ENCODE results near the gene RARRES2.
A peak's percentile ranks its signal among the peaks of the same experiment; 100 is the strongest.

Gene RARRES2

DNA sequence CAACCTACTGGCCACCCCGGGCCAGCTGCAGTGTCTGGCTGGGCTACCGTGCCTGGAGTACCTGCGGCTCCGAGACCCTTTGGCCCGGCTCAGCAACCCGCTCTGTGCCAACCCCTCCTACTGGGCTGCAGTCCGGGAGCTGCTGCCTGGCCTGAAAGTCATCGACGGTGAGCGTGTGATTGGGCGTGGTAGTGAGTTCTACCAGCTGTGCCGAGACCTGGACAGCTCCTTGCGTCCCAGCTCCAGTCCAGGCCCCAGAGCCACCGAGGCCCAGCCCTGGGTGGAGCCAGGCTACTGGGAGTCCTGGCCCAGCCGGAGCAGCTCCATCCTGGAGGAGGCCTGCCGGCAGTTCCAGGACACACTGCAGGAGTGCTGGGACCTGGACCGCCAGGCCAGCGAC lies 4.2 kb downstream of the RARRES2 start:
- FAIRE-seq (no peak), DNase-seq (ENCODE audit: insufficient read length, low spot score) (no peak)
- TF ChIP-seq SPI1 (IDR thresholded peaks at IDR 0.05; ENCODE audit: low read depth, low read length), result no peak
- no peak for TF ChIP-seq PAX5 (IDR thresholded peaks at IDR 0.05; ENCODE audit: insufficient read depth, low read length, severe bottlenecking)
- TF ChIP-seq TAF1 (IDR thresholded peaks at IDR 0.05; ENCODE audit: low read depth, low read length), result no peak
- TF ChIP-seq POU2F2 (IDR thresholded peaks at IDR 0.05; ENCODE audit: low read depth, low read length), result no peak
- no peak for TF ChIP-seq POLR2AphosphoS5 (IDR thresholded peaks at IDR 0.05; ENCODE audit: low read depth, low read length)

DNA sequence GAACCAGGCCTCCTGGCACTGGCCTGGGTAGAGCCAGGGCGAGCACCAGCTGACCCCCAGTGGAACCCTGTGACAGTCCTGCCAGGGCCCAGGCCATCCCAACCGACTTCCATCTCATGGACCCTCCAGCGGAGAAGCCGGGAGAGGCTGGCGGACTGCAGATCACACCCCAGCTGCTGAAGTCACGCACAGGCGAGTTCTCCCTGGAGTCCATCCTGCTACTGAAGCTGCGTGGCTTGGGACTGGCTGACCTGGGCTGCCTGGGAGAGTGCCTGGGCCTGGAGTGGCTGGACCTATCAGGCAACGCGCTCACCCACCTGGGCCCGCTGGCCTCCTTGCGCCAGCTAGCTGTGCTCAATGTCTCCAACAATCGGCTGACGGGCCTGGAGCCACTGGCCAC lies 4.7 kb downstream of the RARRES2 start:
- FAIRE-seq (no peak), DNase-seq (ENCODE audit: insufficient read length, low spot score) (no peak)
- no peak for TF ChIP-seq SPI1 (IDR thresholded peaks at IDR 0.05; ENCODE audit: low read depth, low read length)
- no peak for TF ChIP-seq TAF1 (IDR thresholded peaks at IDR 0.05; ENCODE audit: low read depth, low read length)
- TF ChIP-seq POLR2AphosphoS5 (IDR thresholded peaks at IDR 0.05; ENCODE audit: low read depth, low read length), result no peak
- TF ChIP-seq POU2F2 (IDR thresholded peaks at IDR 0.05; ENCODE audit: low read depth, low read length), result no peak
- TF ChIP-seq PAX5 (IDR thresholded peaks at IDR 0.05; ENCODE audit: insufficient read depth, low read length, severe bottlenecking), result no peak
- TF ChIP-seq POLR2A (IDR thresholded peaks at IDR 0.05; ENCODE audit: low read depth, low read length), result no peak

DNA sequence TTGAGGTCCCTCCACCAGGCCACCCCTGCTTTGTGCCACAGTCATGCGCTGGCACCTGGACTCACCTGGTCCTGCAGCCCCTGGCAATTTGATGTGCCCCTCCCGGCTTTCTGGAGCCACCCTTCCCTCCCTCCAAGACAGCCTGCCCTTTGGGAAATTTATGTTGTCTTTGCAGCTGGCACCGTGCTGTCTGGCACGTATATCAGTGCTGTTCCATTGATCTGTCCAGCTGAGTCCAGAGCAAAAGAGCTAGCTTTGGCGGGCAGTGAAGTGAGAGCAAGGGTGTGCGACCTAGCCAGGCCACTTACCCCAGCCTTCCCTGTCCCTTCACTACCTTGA lies 5.7 kb downstream of the RARRES2 start:
- DNase-seq (ENCODE audit: insufficient read length, low spot score) (no peak), FAIRE-seq (no peak)
- TF ChIP-seq POLR2A (IDR thresholded peaks at IDR 0.05; ENCODE audit: low read depth, low read length) (no peak), SPI1 (IDR thresholded peaks at IDR 0.05; ENCODE audit: low read depth, low read length) (no peak), POU2F2 (IDR thresholded peaks at IDR 0.05; ENCODE audit: low read depth, low read length) (no peak), POLR2AphosphoS5 (IDR thresholded peaks at IDR 0.05; ENCODE audit: low read depth, low read length) (no peak), PAX5 (IDR thresholded peaks at IDR 0.05; ENCODE audit: insufficient read depth, low read length, severe bottlenecking) (no peak), TAF1 (IDR thresholded peaks at IDR 0.05; ENCODE audit: low read depth, low read length) (no peak)

DNA sequence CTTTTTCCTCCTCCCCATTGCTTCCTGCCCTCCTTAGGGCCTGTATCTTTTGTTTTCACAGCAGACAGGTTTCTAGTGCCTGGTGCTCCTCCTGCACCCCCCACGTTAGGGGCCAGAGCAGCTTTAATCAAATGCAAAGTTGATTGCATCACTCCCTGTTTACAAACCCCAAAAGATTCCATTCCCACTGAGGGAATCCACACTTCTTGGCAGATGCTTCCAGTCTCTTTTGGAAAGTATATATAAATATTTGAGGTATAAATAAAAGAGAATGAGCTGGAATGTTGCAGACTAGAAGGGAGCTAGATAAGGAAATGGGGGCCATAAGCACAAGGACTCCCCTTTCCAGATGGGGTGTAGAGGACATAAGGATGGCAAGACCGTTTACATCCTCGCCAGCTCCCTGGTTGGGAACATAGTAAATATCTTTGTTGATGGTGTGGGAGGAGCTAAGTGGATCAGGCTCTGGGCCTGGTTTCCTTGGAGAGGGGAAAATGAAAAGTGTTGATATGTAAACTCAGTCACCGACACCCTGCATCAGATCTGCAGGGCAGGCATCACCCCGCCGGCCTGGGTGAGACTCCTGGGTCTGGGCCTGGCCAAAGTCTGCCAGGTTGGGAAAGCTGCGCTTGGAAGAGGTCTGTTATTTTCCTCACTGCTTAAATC lies 6.2 kb downstream of the RARRES2 start:
- DNase-seq (ENCODE audit: insufficient read length, low spot score), result no peak
- TF ChIP-seq TAF1 (IDR thresholded peaks at IDR 0.05; ENCODE audit: low read depth, low read length) (no peak), POLR2AphosphoS5 (IDR thresholded peaks at IDR 0.05; ENCODE audit: low read depth, low read length) (no peak), PAX5 (IDR thresholded peaks at IDR 0.05; ENCODE audit: insufficient read depth, low read length, severe bottlenecking) (no peak)
- FAIRE-seq, result no peak

DNA sequence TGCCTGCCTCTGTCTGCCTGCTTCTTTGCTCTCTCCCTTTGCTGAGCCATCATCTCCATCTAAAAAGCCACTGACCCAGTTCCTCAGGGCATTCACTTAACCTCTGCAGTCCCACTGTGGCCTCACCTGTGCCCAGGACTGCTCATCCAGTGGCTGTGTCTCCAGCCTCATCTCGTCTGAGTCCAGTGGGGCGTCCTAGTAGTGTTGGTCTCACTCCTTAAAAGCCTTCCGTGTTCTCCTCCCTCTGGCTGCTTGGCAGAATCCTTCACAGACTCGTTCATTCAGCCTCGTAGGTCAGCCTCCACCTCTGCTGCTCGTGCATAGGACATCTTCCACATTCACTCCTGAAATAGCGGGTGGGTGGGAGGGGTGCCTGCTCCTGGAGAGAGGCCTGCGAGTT lies 7.3 kb downstream of the RARRES2 start:
- no peak for FAIRE-seq
- TF ChIP-seq SPI1 (IDR thresholded peaks at IDR 0.05; ENCODE audit: low read depth, low read length) (no peak), PAX5 (IDR thresholded peaks at IDR 0.05; ENCODE audit: insufficient read depth, low read length, severe bottlenecking) (no peak), TAF1 (IDR thresholded peaks at IDR 0.05; ENCODE audit: low read depth, low read length) (no peak)
- no peak for DNase-seq (ENCODE audit: insufficient read length, low spot score)

DNA sequence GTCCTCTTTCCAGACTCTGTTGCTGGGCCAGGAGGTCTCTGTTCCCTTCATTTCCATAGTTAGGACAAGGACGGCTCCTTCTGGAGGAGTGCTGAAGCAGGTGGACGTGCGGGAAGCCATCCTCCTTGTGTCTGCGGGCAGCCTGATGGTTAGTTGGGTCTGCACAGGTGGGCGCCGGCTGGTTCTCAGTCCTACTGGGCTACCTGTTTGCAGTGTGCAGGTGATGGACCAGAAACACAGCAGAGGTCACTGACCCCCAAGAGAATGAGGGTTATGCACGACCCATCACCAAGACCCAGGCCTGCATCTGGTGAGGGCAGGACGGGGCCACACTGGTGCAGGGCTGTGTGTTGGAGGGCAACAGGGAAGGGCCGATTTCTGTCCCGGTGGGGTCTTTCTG lies 7.8 kb downstream of the RARRES2 start:
- FAIRE-seq (no peak), DNase-seq (ENCODE audit: insufficient read length, low spot score) (no peak)
- TF ChIP-seq POU2F2 (IDR thresholded peaks at IDR 0.05; ENCODE audit: low read depth, low read length) (no peak), POLR2AphosphoS5 (IDR thresholded peaks at IDR 0.05; ENCODE audit: low read depth, low read length) (no peak), POLR2A (IDR thresholded peaks at IDR 0.05; ENCODE audit: low read depth, low read length) (no peak), TAF1 (IDR thresholded peaks at IDR 0.05; ENCODE audit: low read depth, low read length) (no peak), SPI1 (IDR thresholded peaks at IDR 0.05; ENCODE audit: low read depth, low read length) (no peak), PAX5 (IDR thresholded peaks at IDR 0.05; ENCODE audit: insufficient read depth, low read length, severe bottlenecking) (no peak)

DNA sequence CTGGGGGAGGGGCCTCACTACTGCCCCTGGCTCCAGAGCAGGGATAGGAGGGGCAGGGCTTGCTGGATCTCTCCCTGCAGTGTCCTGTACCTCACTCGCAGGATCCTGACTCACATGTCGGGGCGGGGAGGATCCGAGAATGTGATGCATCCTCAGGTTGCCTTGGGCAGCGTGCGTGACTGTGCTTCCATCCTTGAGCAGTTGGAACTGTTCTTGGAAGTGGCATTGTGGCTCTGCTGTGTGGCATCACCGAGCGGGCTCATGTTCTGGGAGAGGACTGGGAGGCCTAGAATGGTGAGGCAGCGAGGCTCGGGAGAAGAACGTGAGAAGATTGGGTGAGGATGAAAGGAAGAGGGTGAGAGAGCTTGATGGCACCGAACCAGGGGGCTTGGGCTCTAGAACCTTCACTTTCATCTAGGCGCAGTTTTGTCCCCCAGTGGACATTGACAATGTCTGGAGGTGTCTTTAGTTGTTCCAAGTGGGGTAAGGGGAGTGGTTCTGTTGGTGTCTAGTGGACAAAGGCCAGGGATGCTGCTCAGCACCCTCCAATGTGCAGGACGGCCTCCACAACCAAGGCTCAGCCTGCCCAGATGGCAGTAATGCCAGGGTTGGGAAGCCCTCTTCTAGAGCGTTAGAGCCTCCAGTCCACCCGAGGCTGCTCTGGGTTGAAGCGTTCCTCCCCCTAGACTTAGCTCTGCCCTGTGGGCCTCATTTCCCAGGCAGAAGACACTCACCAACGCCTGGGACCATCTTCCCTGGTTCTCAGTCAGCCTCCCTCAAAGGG lies 8.4 kb downstream of the RARRES2 start:
- DNase-seq (ENCODE audit: insufficient read length, low spot score) (no peak), FAIRE-seq (no peak)
- TF ChIP-seq PAX5 (IDR thresholded peaks at IDR 0.05; ENCODE audit: insufficient read depth, low read length, severe bottlenecking) (no peak), SPI1 (IDR thresholded peaks at IDR 0.05; ENCODE audit: low read depth, low read length) (no peak), TAF1 (IDR thresholded peaks at IDR 0.05; ENCODE audit: low read depth, low read length) (no peak), POLR2AphosphoS5 (IDR thresholded peaks at IDR 0.05; ENCODE audit: low read depth, low read length) (0 out of 2 replicates have a peak, but pooled peaks have one; percentile 31)

DNA sequence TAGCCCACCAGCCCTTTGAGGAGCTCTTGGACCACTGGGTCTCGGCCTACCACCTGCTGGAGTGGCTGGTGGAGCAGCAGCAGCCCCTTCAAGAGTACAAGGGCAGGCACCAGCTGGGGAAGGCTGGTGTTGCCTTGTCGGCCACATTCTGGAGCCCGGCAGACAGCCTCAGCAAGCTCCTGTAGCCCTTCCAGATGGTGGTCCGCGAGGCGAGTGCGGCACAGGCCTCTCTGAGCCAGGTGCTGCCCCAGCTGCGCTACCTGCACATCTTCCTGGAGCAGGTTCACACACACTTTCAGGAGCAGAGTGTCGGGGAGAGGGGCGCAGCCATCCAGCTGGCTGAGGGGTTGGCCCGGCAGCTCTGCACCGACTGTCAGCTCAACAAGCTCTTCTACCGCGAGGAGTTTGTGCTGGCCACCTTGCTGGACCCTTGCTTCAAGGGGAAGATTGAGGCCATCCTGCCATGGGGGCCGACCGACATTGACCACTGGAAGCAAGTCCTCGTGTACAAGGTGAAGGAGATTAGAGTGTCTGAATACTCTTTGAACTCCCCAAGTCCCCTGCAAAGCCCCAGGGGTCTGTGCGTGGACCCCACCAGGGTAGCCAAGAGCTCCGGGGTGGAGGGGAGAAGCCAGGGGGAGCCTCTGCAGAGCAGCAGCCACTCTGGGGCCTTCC lies 11.1 kb downstream of the RARRES2 start:
- DNase-seq (ENCODE audit: insufficient read length, low spot score), result no peak
- TF ChIP-seq POLR2AphosphoS5 (IDR thresholded peaks at IDR 0.05; ENCODE audit: low read depth, low read length) (no peak), SPI1 (IDR thresholded peaks at IDR 0.05; ENCODE audit: low read depth, low read length) (no peak), POU2F2 (IDR thresholded peaks at IDR 0.05; ENCODE audit: low read depth, low read length) (no peak), POLR2A (IDR thresholded peaks at IDR 0.05; ENCODE audit: low read depth, low read length) (no peak), TAF1 (IDR thresholded peaks at IDR 0.05; ENCODE audit: low read depth, low read length) (no peak), PAX5 (IDR thresholded peaks at IDR 0.05; ENCODE audit: insufficient read depth, low read length, severe bottlenecking) (no peak)
- FAIRE-seq, result no peak

DNA sequence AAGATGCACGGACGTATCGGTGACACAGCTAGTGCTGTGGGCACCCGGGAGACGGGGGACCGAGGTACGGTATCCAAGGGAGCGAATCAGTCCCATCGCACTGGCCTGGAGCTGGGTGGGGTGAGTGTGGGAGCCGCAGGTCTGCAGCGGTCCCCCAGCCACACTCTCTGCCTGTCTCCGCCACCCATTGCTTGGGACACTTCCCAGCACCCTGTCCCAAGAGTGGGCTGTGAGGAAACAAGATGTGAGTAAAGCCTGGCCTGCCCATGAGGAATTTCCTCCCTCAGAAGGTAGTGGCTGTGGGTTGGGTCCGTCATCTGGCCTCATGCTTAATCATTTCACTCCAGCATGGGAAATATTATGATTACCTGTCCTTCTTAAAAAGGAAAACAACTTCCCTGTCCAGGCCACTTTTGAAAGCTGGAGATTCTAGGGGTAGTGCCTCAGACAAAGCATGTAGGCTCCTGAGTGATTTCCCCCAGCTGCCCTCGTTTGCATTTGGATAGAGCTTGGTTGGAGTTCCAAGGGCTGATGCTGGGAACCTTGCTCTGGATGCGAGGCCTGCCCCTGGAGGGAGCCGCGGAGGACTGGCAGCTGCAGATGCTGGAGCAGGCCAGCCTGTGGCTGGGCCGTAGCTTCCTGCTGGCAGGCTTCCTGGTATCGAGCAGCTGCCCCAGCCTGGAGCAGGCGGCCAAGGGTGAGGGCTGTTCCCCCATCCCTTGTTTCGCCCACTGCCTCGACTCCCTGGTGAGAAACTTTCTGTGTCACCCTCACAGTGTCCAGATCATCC lies 11.9 kb downstream of the RARRES2 start:
- DNase-seq (ENCODE audit: insufficient read length, low spot score) (no peak), FAIRE-seq (no peak)
- TF ChIP-seq SPI1 (IDR thresholded peaks at IDR 0.05; ENCODE audit: low read depth, low read length) (no peak), POLR2AphosphoS5 (IDR thresholded peaks at IDR 0.05; ENCODE audit: low read depth, low read length) (no peak), POU2F2 (IDR thresholded peaks at IDR 0.05; ENCODE audit: low read depth, low read length) (no peak)
